Activated T-cell treated with anti-CD3 and anti-CD28 coated beads, Interleukin-2, amount 50 U/mL, for 24 hours (primary cell): Measurements from ENCODE around the gene SLC5A9.

ENCODE experiments used
- DNase-seq: peaks from one replicate; pipeline ENCODE4 v3.0.0-alpha.2; 2020
- H3K27ac Mint-ChIP-seq: 2 replicates; pipeline ENCODE4 v1.8.0; 2020; ENCODE audit warnings: mild to moderate bottlenecking, mixed read lengths
- H3K27me3 Mint-ChIP-seq: 2 replicates; pipeline ENCODE4 v1.8.0; 2020; ENCODE audit warnings: mixed read lengths
- H3K36me3 Mint-ChIP-seq: 2 replicates; pipeline ENCODE4 v1.8.0; 2020; ENCODE audit warnings: low read depth, mixed read lengths
- H3K4me1 Mint-ChIP-seq: 2 replicates; pipeline ENCODE4 v1.8.0; 2020; ENCODE audit warnings: low read depth, mixed read lengths
- H3K4me3 Mint-ChIP-seq: 2 replicates; pipeline ENCODE4 v1.8.0; 2020; ENCODE audit warnings: mild to moderate bottlenecking, moderate library complexity, mixed read lengths
- H3K9me3 Mint-ChIP-seq: 2 replicates; pipeline ENCODE4 v1.8.0; 2020; ENCODE audit warnings: mixed read lengths

Gene SLC5A9

DNA sequence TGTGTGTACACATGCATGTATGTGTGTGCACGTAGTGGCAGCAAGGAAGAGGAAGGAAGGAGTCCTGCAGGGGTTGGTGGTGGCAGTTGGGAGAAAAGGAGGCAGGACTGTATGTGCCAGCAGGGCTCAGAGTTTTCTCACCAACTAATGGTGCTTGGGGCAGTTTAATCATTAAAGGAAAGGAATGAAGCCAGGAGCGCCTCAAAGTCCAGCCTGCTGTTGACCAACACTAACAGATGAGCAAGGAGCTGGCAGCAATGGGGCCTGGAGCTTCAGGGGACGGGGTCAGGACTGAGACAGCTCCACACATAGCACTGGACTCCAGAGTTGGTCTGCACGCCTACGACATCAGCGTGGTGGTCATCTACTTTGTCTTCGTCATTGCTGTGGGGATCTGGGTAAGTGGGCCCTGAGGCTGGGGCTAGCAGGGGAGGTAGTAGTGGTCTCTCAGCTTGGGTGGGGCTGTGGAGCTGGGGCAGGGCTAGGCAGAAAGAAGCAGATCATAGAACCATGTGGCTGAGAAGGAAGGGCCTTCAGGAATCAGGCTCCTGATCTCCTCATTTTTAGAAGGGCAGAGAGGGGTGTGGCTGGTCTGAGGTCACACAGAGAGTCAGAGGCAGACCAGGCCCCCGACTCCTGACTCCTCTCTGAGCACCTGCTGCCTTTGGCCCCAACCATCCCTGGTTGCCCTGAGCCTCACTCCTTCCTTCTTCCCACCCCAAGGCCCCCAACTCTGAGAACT lies at the start of gene SLC5A9:
Gene SLC5A9 (plus strand): TSS at position 216 of the 742 bp plus-strand sequence. CDS start 21 bp downstream, at position 237.
- Mint-ChIP-seq H3K4me3 (no peak within 1 kb of the TSS), H3K27me3 (no peaks in the 10 kb centered on the region), H3K4me1 (no peaks in the 10 kb centered on the region), H3K9me3 (no peaks in the 10 kb centered on the region), H3K36me3 (no peaks in the 10 kb centered on the region), H3K27ac (no peak within 1 kb of the TSS)
- no peak for DNase-seq

DNA sequence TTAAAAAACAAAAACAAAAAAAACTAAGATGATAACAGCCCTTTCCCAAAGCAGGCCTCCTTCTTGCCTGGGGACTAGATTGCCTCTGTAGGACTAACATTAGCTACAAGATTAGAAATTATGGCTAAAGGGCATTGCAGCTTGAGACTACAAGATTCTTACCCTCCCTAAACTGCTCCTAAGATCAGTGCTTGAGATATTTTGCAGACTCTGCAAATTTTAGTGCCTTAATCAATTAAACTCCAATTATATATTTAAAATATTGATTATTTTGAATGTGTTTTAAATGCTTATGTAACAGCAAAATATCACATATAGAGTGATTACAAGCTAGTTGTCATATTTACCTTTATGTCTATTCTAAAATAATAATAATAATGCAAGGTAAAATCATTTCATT lies 47.4 kb upstream of the SLC5A9 start:
- H3K4me3 Mint-ChIP-seq: no peak overlapping the region
- H3K4me1 Mint-ChIP-seq: no peaks in the 10 kb centered on the region
- H3K36me3 Mint-ChIP-seq: no peaks in the 10 kb centered on the region
- H3K27ac Mint-ChIP-seq: no peak overlapping the region
- DNase-seq: no peak
- peaks cover 5% of the 10 kb centered on the region for H3K9me3 Mint-ChIP-seq
- peaks cover 41% of the 10 kb centered on the region for H3K27me3 Mint-ChIP-seq

DNA sequence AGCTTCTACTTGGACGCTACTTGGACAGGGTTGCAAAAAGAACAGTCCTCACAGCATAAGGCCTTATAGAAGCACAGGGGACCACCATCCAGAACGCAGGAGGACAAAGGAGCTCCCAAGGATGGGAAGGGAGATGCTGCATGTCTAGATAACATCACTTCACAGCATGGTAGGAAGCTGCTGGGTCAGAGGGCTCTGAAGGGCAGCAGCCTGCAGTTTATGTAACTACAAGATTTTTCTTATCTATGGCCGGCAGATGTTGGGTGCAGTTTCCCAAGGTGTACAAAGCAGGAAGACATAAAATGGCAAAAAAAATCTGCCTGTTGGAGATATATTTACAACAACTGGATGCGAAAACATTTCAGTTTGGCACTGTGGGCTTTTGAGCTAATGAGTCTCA lies 45.3 kb upstream of the SLC5A9 start:
- H3K4me1 Mint-ChIP-seq: no peaks in the 10 kb centered on the region
- no peak overlapping the region for H3K27ac Mint-ChIP-seq
- no peak overlapping the region for H3K4me3 Mint-ChIP-seq
- no peaks in the 10 kb centered on the region for H3K9me3 Mint-ChIP-seq
- DNase-seq: no peak
- H3K36me3 Mint-ChIP-seq: no peaks in the 10 kb centered on the region
- peaks cover 42% of the 10 kb centered on the region for H3K27me3 Mint-ChIP-seq

DNA sequence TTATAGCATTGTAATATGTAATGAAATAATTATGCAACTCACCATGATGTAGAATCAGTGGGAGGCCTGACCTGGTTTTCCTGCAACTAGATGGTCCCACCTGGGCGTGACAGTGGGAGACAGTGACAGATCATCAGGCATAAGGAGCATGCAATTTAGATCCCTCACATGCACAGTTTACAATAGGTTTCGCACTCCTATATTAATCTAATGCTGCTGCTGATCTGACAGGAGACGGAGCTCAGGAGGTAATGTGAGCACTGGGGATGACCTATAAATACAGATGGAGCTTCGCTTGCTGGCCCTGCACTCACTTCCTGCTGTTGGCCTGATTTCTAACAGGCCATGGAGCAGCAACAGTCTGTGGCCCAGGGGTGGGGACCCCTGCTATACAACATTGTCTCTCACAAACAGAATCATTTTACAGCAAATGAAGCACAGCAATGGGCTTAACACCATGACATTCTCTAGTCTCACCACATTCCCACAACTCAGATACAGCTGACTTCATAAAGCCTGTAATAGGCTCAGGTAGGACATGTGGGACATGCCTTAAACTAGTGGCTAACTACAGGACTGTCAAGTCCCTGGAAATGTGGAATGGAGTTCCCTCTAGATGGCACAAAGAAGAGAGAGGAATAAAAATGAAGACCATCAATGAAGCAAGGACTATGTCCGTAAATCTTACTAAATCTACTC lies 40.7 kb upstream of the SLC5A9 start:
- DNase-seq: no peak
- Mint-ChIP-seq H3K4me1 (no peaks in the 10 kb centered on the region), H3K27ac (no peak overlapping the region), H3K4me3 (no peak overlapping the region), H3K9me3 (no peaks in the 10 kb centered on the region), H3K27me3 (peaks cover 20% of the 10 kb centered on the region), H3K36me3 (no peaks in the 10 kb centered on the region)

DNA sequence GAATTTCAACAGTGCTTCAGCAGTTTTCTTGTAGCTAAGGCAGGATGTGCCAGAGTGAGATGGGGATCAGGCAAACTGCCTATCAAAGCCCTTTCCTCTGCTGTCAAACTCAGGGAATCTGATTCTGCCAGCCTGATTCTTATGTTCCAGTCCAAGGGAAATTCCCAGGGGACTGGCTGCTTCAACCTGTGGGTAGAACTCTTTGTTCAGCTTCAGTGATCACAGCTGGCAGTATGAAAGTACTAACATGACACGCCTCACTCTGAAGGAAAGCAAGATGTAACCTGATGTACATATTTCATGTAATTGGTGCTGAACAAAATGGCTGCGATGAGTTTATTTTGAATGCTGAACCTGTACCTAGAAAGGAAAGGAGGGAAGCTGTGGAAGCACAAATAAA lies 40.1 kb upstream of the SLC5A9 start:
- peaks cover 3% of the 10 kb centered on the region for H3K9me3 Mint-ChIP-seq
- no peak overlapping the region for H3K4me3 Mint-ChIP-seq

DNA sequence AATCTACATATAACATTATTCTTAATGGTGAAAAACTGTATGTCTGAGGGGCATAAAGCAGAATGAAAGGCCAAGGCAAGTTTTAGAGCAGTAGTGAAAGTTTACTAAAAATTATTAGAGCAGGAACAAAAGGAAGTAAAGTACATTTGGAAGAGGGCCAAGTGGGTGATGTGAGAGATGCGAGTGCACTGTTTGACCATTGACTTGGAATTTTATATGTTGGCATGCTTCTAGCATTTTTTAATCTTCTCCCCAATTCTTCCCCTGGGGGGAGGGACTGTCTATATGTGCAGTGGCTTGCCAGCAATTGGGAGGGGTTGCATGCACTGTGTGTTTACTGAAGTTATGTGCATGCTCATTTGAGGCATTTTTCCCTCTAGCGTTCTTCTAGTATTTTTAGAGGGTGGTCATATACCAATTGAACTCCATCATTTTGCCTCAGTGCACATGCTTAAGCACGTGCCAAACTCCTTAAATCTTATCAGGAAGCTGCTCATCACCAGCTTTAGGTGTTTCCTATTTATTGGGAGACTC lies 36.1 kb upstream of the SLC5A9 start:
- no peak overlapping the region for H3K27ac Mint-ChIP-seq
- no peaks in the 10 kb centered on the region for H3K4me1 Mint-ChIP-seq
- H3K27me3 Mint-ChIP-seq: peaks cover 27% of the 10 kb centered on the region
- DNase-seq: no peak
- H3K9me3 Mint-ChIP-seq: peaks cover 8% of the 10 kb centered on the region
- no peaks in the 10 kb centered on the region for H3K36me3 Mint-ChIP-seq
- no peak overlapping the region for H3K4me3 Mint-ChIP-seq

More for the DNA sequence above, 40.1 kb upstream of the SLC5A9 start:
- no peak for DNase-seq
- Mint-ChIP-seq H3K27ac (no peak overlapping the region), H3K36me3 (no peaks in the 10 kb centered on the region), H3K27me3 (peaks cover 22% of the 10 kb centered on the region), H3K4me1 (no peaks in the 10 kb centered on the region)

DNA sequence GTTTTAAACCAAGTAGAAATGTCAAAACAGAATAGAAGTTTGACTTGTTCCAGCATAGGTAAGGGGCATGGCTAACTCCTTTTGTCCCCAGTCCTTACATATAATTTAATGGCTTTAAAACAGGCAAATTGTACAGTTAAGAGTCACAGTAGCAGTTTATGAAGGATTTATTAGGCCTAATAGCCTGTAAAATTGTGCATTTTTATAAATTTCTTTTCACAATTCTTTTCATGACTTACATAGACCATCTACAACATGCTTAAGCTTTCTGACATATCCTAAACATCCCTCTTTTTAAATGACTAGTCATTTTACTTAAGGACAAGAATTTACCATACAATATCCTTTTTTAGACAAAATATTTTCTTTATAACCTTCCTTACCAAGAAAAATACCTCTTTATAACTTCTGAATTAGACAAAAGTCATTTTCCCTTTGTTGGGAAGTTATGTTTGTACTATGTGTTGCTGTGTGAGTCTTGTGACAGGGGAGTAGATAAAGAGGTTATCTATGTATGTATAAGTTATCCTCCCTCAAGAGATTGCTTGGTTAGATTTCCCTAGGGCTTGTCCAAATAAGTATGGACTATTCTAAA lies 34.5 kb upstream of the SLC5A9 start:
- H3K9me3 Mint-ChIP-seq: peaks cover 8% of the 10 kb centered on the region
- no peaks in the 10 kb centered on the region for H3K36me3 Mint-ChIP-seq
- peaks cover 20% of the 10 kb centered on the region for H3K27me3 Mint-ChIP-seq
- no peak overlapping the region for H3K4me3 Mint-ChIP-seq
- no peaks in the 10 kb centered on the region for H3K4me1 Mint-ChIP-seq
- DNase-seq: no peak
- no peak overlapping the region for H3K27ac Mint-ChIP-seq

DNA sequence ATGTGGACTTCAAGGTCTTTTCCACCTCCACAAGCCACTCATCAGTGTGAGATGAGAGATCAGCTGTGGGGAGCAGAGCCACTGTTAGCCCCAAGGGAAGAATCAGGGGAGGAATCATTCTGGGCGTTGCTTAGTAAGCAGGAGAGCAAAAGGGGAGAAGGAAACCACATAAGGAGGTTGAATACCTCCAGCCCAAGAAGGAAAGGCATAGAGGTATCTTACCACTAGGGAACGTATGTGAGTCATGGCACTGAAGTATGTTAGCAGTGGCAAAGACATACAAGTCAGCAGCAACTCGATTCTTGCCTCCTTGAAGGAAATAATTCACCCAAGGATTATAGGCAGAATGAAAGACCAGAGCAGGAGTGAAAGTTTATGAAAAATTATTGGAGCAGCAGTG lies 31.6 kb upstream of the SLC5A9 start:
- H3K4me1 Mint-ChIP-seq: no peaks in the 10 kb centered on the region
- no peak for DNase-seq
- peaks cover 8% of the 10 kb centered on the region for H3K9me3 Mint-ChIP-seq
- H3K27ac Mint-ChIP-seq: no peak overlapping the region
- no peak overlapping the region for H3K4me3 Mint-ChIP-seq
- H3K27me3 Mint-ChIP-seq: peaks cover 22% of the 10 kb centered on the region
- no peaks in the 10 kb centered on the region for H3K36me3 Mint-ChIP-seq

DNA sequence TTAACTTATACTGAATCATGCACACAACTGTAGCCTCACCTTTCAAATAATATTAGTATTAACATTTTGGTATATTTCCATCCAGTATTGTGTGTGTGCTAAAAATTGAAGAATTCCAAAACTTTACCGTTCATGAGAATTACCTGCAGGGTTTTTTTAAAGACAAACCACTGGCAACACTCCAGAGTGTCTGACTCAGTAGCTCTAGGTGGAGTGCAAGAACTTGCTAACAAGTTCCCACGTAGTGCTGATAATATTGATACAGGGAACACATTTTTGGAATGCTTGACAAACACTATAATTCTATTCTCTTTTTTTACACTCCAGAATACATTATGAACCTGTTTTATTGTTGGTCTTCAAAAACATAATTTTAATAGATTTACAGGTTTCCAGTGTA lies 27.7 kb upstream of the SLC5A9 start:
- Mint-ChIP-seq H3K27me3 (peaks cover 4% of the 10 kb centered on the region), H3K4me3 (no peak overlapping the region), H3K36me3 (no peaks in the 10 kb centered on the region), H3K9me3 (no peaks in the 10 kb centered on the region), H3K4me1 (no peaks in the 10 kb centered on the region), H3K27ac (no peak overlapping the region)
- no peak for DNase-seq

DNA sequence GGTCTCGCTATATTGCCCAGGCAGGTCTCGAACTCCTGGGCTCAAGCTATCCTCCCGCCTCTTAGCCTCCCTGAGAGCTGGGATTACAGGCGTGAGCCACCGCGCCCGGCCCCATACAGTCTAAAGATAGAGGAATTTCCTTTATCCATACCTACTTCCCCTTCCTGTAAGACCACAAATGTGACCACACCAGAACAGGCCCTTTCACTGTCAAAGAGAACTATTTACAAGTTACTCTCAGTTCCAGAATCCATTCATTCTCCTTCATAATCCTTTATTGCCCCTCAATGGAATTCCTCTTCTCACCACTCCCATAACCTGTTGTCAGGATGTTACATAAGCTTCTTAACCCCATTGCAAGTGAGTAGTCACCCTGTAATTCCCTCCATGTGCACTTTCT lies 26.3 kb upstream of the SLC5A9 start:
- no peak for DNase-seq
- Mint-ChIP-seq H3K4me1 (no peaks in the 10 kb centered on the region), H3K36me3 (no peaks in the 10 kb centered on the region), H3K27ac (no peak overlapping the region), H3K9me3 (no peaks in the 10 kb centered on the region), H3K4me3 (no peak overlapping the region), H3K27me3 (peaks cover 7% of the 10 kb centered on the region)

DNA sequence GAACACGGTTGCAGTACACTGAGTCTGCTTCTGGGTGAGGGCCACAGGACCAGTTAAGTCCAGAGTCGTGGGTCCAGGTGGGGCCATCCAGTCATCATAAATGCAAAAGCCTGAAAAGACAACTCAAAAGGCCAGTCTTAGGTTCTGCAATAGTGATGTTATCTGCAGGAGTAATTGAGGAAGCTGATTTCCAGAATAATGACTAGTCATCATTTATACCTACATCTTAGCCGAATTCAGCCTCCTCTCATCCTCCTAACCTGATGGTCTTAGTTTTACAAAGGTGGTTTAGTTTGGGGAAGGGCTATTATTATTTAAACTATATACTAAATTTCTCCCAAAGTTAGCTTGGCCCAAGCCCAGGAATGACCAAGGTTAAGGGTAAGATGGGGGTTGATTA lies 23.5 kb upstream of the SLC5A9 start:
- no peaks in the 10 kb centered on the region for H3K36me3 Mint-ChIP-seq
- peaks cover 7% of the 10 kb centered on the region for H3K4me1 Mint-ChIP-seq
- DNase-seq: no peak
- H3K27ac Mint-ChIP-seq: no peak overlapping the region
- H3K9me3 Mint-ChIP-seq: no peaks in the 10 kb centered on the region
- no peak overlapping the region for H3K4me3 Mint-ChIP-seq
- peaks cover 12% of the 10 kb centered on the region for H3K27me3 Mint-ChIP-seq

DNA sequence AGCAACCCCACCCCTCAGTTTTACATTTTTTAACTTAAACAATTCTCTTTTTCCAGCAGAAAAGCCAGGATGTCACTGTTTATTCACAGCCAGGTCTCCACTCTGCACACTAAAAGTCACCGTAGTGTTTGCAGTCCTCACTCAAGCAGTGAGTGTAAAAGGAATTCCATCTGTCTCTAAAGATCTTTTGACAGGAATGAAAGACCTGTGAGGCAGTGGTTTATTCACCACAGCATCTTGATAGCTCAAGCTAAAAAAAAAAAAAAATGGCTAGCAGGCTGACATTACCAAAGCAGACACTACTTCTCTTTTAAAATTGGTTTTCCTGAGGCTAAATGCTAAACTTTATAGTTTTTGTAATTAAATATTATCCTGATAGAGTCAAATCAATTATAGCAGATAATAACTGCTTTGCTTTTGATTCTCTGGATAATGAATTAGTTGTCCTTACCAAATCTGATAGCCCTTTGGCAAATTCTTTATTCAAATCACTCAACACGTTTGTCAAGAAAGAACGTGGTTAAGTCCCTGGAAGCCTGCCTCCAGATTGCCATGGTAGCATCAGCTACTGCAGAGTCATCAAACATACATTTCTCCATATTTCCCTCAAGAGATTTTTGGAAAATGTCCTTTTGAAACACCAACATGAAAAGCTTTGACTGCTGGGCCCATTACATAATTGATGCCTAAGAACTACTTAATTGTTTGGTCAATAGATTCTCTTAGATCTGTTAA lies 22.2 kb upstream of the SLC5A9 start:
- DNase-seq: no peak
- no peaks in the 10 kb centered on the region for H3K36me3 Mint-ChIP-seq
- H3K9me3 Mint-ChIP-seq: no peaks in the 10 kb centered on the region

DNA sequence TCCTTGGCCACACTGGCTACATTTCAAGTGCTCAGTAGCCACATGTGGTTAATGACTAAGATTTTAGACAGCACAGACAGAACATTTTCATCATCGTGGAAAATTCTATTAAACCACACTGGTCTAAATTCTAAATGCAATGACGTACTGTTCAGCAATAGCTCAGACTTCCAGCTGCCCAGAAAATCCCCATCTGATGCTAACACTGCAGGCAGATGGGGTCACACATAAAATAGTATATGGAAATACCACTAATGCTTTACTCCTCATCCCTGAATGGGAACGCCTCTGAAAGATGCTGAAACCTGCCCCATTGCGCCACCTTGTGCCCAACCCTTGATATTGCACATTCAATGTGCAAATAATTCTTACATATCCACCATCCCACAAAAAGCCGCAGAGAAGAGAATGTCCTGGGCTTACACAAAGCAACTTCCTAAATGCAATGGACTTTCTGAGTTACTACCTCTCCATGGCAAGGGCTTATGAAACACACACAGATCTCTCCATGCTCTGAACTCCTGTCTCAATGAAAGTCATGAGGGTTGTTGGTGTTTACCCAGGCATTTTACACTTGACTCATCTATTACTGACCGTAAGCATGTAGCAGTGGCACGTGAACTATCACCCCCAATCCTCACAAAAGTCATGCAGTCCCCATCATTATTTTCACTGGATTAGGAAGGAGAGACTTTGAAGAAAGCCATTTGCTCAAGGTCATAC lies 20.3 kb upstream of the SLC5A9 start:
- H3K27ac Mint-ChIP-seq: no peak overlapping the region
- peak; percentile 67 for DNase-seq
- no peak overlapping the region for H3K4me3 Mint-ChIP-seq
- H3K36me3 Mint-ChIP-seq: no peaks in the 10 kb centered on the region
- peaks cover 7% of the 10 kb centered on the region for H3K4me1 Mint-ChIP-seq
- no peaks in the 10 kb centered on the region for H3K9me3 Mint-ChIP-seq
- H3K27me3 Mint-ChIP-seq: peaks cover 12% of the 10 kb centered on the region

More for the DNA sequence above, 22.2 kb upstream of the SLC5A9 start:
- no peak overlapping the region for H3K4me3 Mint-ChIP-seq
- peaks cover 7% of the 10 kb centered on the region for H3K4me1 Mint-ChIP-seq
- peaks cover 12% of the 10 kb centered on the region for H3K27me3 Mint-ChIP-seq
- H3K27ac Mint-ChIP-seq: no peak overlapping the region
